GM19043 (cell line): ENCODE measurements around the gene FBLIM1.

ENCODE experiments used
- ATAC-seq: cut with Tn5 transposase; IDR thresholded peaks from one replicate; pipeline ENCODE4 v1.9.1; 2021; ENCODE audit warnings: low read depth; ENCODE audit not compliant: unreplicated experiment

Gene FBLIM1

GRCh38 chr1:15747378-15747777 is 11.2 kb upstream of the FBLIM1 start:
- no peak for ATAC-seq

- no peak for ATAC-seq
Measured at GRCh38 chr1:15748264-15748663, 10.3 kb upstream of the FBLIM1 start.

- ATAC-seq = no peak
Measured at GRCh38 chr1:15748690-15749398, 9.8 kb upstream of the FBLIM1 start.

GRCh38 chr1:15749399-15750291 is 8.9 kb upstream of the FBLIM1 start:
- no peak for ATAC-seq

- ATAC-seq = no peak
Measured at GRCh38 chr1:15750924-15751323, 7.7 kb upstream of the FBLIM1 start.

GRCh38 chr1:15751717-15752116 is 6.9 kb upstream of the FBLIM1 start:
- no peak for ATAC-seq

GRCh38 chr1:15753776-15754175 is 4.8 kb upstream of the FBLIM1 start:
- no peak for ATAC-seq

GRCh38 chr1:15755021-15755645 is 3.5 kb upstream of the FBLIM1 start:
- no peak for ATAC-seq

- no peak for ATAC-seq
Measured at GRCh38 chr1:15755646-15756040, 3.0 kb upstream of the FBLIM1 start.

GRCh38 chr1:15756143-15757015 is 2.2 kb upstream of the FBLIM1 start:
- ATAC-seq = no peak

- ATAC-seq = no peak
Measured at GRCh38 chr1:15757016-15757543, 1.5 kb upstream of the FBLIM1 start.

GRCh38 chr1:15757575-15758342 is 836 bp upstream of the FBLIM1 start:
- no peak for ATAC-seq

GRCh38 chr1:15758953-15759661 is 512 bp downstream of the FBLIM1 start:
- ATAC-seq = no peak

GRCh38 chr1:15760520-15761211 is 2.1 kb downstream of the FBLIM1 start:
- no peak for ATAC-seq

- ATAC-seq = no peak
Measured at GRCh38 chr1:15761366-15762128, 3.0 kb downstream of the FBLIM1 start.

- no peak for ATAC-seq
Measured at GRCh38 chr1:15762546-15762945, 4.0 kb downstream of the FBLIM1 start.

- no peak for ATAC-seq
Measured at GRCh38 chr1:15764269-15764764, 5.7 kb downstream of the FBLIM1 start.
